ENCODE data around the gene TGFBRAP1. TPM values are rescaled to one million over a fixed set of nuclear protein-coding genes. Genes with fewer than 3 reads are reported as not detected.

The TGFBRAP1 gene
- total RNA-seq, 1 donor: 17.7 TPM

DNA sequence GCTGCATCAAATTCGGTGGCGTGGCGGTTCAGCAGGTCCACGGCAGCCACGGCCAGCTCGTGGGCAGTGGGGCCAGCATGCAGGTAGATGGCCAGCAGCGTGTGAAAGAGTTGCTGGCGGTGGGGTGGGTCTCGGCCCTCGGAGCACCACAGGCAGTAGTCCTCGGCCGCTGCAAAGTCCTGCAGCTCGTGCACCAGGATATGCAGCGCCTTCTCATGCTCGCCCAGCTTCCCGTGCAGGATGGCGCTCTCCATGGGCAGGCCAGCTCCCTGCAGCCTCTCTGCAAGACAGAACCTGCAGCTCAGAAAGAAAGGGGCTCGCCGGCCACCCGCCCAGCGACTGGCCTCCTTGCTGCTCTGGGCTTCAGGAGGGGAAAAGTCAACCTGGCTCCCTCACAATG lies 60.1 kb downstream of the TGFBRAP1 start:
- TF ChIP-seq, protein P1, sequence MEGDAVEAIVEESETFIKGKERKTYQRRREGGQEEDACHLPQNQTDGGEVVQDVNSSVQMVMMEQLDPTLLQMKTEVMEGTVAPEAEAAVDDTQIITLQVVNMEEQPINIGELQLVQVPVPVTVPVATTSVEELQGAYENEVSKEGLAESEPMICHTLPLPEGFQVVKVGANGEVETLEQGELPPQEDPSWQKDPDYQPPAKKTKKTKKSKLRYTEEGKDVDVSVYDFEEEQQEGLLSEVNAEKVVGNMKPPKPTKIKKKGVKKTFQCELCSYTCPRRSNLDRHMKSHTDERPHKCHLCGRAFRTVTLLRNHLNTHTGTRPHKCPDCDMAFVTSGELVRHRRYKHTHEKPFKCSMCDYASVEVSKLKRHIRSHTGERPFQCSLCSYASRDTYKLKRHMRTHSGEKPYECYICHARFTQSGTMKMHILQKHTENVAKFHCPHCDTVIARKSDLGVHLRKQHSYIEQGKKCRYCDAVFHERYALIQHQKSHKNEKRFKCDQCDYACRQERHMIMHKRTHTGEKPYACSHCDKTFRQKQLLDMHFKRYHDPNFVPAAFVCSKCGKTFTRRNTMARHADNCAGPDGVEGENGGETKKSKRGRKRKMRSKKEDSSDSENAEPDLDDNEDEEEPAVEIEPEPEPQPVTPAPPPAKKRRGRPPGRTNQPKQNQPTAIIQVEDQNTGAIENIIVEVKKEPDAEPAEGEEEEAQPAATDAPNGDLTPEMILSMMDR (IDR thresholded peaks at IDR 0.05; ENCODE audit: insufficient read depth, low read length): no peak
- DNase-seq (ENCODE audit: low read depth): no peak
- H3K4me3 ChIP-seq (ENCODE audit: low read depth, low read length): no peak overlapping the region

DNA sequence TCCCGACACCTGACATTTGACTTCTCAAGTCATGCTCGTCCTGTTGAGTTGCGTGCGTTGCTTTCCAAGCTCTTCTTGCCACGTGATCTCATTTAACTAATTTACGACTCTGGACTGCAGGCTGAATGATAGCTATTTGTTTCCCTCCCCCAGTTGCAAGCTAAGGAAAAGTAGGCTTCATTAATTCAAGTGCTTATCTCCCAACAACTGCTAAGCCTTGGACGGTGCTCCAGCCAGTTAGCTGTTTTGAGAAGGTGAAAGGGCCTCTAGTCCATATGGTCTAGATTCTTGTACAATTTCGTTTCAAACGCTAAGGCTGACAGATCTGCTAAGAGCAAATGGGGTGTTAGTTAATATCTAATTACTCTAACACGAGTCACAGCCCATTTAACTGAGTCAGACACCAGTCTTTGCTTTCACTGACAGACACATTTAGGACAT lies 66.9 kb downstream of the TGFBRAP1 start:
- no peak overlapping the region for H3K4me3 ChIP-seq (ENCODE audit: low read depth, low read length)
- TF ChIP-seq, protein P1 (IDR thresholded peaks at IDR 0.05; ENCODE audit: insufficient read depth, low read length): no peak
- DNase-seq (ENCODE audit: low read depth): no peak

DNA sequence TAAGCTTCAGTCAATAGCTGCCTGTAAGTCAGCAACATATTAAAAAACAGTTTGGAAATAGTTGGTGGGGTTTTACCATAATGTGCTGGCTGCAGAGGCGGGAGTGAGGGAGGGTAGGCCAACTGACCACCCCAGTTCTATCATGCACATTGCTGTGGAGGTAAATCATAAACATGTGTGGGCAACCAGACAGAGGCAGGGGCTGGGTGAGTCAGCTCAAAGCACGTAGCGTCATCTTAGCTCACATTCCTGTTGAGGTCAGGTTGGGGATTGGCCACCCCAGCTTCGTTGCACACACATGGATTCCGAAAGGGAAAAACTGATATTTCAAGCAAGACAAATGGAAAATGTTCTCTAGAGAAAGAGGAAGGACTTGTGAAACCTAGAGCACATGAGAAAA lies 68.5 kb downstream of the TGFBRAP1 start:
- TF ChIP-seq, protein P1 (IDR thresholded peaks at IDR 0.05; ENCODE audit: insufficient read depth, low read length): no peak
- peak; percentile 78 for DNase-seq (ENCODE audit: low read depth)
- no peak overlapping the region for H3K4me3 ChIP-seq (ENCODE audit: low read depth, low read length)

GRCh38 chr2:105258835-105259350 lies 70.6 kb downstream of the TGFBRAP1 start:
- TF ChIP-seq, protein P1 (IDR thresholded peaks at IDR 0.05; ENCODE audit: insufficient read depth, low read length): no peak
- H3K4me3 ChIP-seq (ENCODE audit: low read depth, low read length): no peak overlapping the region
- DNase-seq (ENCODE audit: low read depth): no peak

DNA sequence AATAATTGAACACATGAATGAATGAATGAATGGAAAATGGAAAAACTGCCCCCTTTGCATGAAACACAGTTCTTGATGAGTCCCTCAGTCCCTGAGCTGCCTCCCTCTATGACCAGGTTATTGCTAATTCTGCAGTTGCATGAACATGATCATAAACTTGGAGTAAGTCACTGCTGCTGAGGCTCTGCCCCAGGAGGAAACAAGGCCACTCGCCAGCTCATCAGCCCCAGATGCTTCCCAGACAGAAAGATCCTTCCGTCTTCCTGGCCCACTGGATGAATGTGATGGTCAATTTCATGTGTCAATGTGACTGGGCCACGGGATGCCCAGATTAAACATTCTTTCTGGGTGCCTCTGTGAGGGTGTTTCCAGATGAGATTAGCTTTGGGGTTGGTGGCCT lies 71.6 kb downstream of the TGFBRAP1 start:
- DNase-seq (ENCODE audit: low read depth): no peak
- TF ChIP-seq, protein P1 (IDR thresholded peaks at IDR 0.05; ENCODE audit: insufficient read depth, low read length): no peak
- no peak overlapping the region for H3K4me3 ChIP-seq (ENCODE audit: low read depth, low read length)

DNA sequence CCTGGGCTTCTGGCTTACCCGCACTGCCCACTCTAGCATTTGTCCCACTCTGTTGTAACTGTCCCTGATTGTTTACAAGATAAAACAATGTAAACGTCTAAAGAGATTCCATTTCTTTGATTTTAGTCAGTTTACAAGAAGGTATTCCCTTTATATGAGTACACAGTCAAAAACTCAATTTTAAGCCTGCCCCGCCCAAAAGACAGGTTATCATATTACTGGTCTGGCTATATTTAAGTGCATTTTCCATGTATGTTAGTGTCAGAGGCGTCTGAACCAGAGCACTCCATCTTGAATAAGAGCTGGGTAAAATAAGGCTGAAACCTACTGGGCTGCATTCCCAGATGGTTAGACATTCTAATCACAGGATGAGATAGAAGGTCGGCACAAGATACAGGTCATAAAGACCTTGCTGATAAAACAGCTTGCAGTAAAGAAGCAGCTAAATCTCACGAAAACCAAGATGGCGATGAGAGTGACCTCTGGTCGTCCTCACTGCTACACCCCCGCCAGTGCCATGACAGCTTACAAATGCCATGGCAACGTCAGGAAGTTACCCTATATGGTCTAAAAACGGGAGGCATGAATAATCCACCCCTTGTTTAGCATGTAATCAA lies 73.0 kb downstream of the TGFBRAP1 start:
- H3K4me3 ChIP-seq (ENCODE audit: low read depth, low read length): no peak overlapping the region
- TF ChIP-seq, protein P1 (IDR thresholded peaks at IDR 0.05; ENCODE audit: insufficient read depth, low read length): no peak
- DNase-seq (ENCODE audit: low read depth): no peak

DNA sequence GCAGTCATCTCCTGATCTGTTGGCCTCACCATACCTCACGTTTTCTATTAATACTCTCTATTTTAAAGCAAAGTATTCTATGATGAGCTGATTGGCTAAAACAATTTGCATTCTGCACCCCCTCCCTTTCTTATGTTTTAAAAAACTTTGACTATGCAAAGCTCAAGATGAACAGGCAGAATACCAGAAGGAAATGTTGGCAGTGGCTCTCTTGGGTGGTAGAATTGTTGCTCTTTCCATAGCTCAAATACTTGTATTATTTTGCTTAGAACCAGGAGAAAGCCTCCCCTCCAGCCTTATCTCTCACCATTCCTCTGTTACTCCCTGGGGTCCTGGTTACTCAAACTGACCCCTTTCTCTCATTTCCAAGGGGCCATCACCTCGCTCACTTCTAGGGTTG lies 73.6 kb downstream of the TGFBRAP1 start:
- DNase-seq (ENCODE audit: low read depth): peak; percentile 7
- no peak overlapping the region for H3K4me3 ChIP-seq (ENCODE audit: low read depth, low read length)
- TF ChIP-seq, protein P1 (IDR thresholded peaks at IDR 0.05; ENCODE audit: insufficient read depth, low read length): no peak

Data from fibroblast of the aortic adventitia (primary cell).